ENCODE measurements around the gene ASPDH.

ASPDH gene

DNA sequence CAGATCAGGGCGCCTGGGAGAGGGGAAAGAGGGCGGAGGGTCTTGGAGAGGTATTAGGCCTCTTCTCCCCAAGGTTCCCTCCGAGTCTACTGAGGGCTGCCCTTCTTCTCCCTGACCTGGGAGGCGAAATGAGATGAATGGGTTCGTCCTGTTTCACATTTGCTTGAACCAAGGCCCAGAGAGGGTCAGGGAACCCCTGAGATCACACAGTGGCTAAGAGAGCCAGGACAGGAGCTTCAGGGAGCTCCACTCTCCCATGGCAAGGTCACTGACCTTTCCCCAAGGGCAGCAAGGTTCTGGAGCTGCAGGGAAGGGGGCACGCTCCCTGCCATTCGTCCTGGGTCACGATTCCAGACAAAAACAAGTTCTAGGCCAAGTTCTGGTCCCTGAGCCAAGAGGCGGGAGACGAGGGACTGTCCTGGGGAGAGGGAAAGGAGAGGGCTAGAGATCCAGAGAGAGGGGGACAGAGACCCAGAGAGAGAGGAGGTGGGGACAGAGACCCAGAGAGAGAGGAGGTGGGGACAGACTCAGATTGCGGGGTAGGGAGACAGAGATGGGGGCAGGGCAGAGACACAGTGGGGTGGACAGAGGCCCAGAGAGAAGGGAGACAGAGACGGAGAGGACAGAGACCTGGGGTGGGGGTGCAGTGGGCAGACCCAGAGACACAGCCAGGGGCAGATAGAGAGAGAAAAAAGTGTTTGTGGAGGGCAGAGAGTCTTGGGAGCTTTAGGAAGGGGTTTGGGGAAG lies 541 bp downstream of the ASPDH start:
- no peak for DNase-seq

DNA sequence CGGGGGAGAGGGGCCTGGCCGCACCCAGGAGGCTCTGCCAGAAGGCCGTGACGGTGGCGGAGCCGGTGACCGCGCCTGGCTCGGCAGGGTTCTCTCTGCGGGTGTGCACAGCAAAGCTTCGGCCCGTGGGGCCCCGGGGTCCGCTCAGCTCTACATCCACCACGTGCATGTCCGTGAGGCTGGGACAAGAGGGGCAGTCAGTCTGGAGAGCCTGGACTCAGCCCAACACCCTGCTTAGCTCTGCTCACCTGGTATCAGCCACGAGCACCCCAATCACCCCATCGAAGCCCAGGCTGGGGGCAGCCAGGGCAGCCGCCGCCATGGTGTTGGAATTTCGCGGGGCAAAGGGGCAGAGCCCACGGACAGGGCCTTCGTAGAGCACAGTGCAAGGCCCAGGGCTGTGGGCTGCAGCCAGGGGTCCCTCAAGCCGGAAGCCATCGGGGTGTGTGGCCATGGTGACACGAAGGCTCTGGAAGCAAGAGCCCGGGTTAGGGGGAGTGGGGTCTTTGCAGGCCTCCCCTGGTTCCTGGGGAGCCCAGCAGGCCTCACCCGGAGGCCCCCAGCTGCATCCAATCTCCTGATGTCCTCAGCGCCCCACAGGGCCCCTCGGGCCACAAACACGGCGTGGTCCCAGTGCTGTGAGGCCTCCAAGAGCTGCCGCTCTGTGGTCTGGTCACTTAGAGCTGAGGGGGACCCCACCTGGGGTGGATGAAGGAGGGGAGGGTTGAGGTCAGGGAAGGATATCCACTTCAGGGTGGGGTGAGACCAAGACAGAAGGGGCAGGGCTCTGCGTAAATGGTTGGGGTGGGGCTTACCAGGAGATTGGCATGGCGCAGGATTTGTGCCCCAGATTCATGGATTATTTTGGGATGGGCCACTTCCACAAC lies 1.4 kb downstream of the ASPDH start:
- DNase-seq, result no peak

DNA sequence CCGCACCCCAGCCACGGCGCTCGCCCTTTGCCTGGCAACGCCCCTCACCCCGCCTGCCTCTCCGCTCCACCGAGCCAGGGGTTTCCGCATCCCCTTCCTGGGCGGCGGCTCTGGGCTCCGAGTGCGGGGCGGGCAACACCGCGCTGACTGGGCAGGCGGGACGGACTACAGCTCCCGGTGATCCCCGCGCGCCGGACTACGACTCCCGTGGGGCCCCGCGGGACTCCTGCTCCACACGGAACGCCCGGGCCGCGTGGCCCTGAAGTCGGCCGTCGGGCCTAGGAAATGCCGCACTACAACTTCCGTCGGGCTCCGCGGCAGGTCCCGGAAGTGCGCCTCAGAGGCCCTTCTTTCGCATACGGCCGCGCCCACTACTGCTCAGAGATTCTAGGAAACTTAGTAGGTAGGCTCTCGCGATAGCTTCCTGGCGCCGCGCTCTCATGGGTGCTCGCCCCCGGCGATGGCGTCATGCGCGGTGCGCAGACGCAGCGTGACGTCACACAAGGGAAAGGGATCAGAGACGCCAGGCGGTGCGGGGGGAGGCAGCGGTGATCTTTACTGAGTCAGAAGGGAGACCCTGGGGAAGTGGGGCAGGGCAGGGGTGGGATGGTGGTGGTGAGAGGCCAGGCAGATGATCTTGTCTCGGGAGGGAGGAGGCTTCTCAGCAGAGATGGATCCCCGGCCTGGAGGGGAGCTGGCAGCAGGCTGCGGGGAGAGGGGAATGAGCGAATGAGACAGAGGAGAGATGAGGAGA lies 2.5 kb downstream of the ASPDH start, which contains the start of gene JOSD2:
Gene JOSD2 (minus strand): TSS at position 123 of the 754 bp plus-strand sequence. CDS start 760 bp downstream, outside the sequence.
- DNase-seq, result peak; percentile 94 to 95

DNA sequence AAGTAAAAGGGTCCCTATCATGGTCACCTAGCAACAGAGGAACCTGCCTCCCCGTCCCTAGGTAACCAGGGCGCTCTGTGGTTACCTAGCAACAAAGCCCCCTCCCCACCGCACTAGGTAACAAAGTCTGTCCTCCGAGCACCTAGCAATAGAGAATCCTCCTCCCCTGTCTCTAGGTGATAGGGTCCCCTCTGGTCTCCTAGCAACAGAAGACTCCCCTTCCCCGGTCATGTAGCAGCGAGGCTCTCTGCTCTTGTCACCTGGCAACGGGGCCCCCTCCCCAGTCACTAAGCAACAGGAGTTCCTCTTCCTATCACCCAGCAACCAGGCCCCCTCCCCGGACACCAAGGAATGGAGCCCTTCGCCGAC lies 3.0 kb downstream of the ASPDH start:
- no peak for DNase-seq

DNA sequence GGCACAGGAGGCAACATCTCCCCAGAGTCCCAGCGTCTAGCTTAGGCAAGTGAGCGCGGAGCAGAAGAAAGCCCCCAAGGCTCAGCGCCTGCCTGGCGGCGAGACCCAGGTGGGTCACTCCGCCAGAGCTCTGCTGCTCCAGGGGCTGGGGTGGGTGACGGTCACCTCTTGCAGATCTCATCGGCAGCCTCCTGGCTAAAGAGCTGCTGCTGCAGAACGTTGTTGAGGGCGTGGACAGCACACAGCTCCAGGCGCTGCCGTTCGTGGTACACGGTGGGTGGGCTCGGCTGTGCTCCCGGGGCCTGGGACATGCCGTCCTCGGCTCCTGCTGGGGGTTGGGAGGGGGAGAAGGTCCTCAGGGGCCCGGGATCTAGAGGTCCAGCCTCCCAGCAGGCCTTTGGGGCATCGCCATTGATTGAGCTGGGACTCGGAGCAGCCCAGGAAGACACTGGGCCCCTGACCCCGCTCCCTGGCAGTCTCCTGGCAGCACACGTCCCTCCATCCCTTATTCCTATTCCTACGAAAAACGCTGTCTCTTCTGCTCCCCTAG lies 3.5 kb downstream of the ASPDH start:
- DNase-seq, result no peak

DNA sequence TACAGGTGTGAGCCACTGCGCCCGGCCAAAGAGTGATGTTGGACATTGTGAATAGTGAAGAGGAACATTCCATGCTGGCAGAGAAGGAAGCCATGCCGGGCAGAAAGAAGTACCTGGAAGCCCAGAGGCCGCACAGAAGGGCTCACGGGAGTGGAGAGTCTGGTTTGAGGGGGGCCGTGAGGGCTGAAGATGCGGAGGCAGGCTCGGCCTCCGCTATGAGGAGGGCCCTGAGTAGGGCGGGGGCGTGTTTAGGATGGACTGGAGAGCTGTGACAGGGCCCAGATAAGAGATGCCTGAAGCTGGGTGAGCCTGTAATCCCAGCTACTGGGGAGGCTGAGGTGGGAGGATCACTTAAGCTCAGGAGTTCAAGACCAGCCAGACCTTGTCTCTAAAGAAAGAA lies 4.3 kb downstream of the ASPDH start:
- DNase-seq, result no peak

DNA sequence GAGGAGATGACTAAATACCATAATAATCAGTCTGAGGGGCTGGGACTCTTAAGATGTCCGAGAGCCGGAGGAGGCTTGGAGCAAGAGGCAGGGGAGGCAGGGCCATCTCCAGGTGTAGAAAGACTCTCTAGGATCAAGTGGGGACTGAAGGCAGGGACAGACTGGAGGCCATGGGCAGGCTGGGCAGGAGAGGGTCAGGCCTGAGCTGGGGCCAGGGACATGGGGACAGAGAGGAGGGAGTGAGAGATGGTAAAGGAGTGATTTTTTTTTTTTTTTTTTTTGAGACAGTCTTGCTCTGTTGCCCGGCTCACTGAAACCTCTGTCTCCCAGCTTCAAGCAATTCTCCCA lies 4.9 kb downstream of the ASPDH start:
- no peak for DNase-seq

DNA sequence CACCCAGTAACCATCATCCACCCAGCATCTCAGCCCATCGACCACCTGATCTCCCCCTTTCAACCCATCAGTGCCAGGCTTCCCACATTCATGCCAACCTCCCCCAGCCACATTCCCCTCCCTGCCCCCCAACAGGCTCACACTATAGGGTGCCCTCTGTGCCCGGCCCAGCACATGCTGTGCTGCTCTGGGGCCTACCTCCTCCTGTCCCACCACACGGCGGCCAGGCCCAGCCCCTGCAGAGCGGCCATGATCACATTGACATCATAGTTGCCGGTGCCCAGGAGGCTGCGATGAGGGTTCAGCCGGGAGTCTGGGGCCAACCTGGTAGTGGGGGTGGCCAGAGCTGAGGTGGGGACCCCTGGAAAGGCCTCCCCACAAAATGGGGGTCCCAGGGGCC lies 6.3 kb downstream of the ASPDH start:
- DNase-seq, result no peak

DNA sequence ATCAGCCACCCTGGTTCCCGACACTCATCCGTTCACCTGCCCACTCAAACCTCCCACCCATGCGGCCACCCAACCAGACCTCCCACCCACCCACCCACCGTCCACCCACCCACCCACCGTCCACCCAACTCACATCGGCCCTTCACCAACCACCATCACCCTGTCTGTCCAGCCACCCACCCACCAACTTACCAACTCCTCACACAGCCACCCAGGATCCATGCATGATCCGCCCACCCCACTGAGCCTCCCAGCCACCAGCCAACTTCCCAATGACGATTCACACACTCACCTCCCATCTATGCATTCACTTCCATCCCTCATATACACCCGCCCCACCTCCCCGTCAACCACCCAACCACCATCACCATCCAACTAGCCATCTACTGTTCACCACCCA lies 7.0 kb downstream of the ASPDH start:
- no peak for DNase-seq

DNA sequence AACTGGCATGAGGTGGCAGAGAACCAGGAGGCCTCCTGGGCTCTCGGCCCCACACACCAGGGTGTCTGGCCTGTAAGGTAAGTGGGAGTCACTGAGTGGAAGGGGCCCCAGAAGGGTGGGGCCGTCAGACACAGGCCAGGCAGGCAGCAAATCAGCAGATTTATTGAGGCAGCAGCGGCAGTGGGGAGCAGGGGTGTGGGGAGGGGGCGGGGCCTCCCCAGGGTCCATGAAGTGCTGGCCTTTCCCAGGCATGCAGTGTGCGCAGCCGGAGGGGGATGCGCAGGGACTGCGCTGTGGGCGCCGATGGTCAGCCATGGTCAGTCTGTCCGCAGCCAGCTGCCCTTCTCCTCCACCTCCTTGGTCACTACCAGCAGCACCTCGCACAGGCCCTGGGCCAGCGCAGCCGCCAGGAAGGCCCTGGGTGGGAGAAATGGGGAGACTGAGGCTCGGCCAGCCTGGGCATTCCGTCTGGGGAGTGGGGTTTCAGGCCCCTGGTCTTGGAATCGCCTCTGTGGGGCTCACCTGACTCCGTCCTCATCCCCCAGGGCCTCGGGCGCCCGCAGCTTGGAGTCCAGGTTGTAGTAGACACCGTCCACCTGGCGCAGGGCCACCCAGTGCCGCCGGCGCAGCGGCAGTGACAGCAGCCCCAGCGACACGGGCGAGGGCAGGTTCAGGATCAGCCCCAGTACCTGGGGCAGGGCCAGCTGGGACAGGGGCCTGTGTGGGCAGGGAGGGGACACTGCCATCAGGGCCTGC lies 7.7 kb downstream of the ASPDH start:
- no peak for DNase-seq

DNA sequence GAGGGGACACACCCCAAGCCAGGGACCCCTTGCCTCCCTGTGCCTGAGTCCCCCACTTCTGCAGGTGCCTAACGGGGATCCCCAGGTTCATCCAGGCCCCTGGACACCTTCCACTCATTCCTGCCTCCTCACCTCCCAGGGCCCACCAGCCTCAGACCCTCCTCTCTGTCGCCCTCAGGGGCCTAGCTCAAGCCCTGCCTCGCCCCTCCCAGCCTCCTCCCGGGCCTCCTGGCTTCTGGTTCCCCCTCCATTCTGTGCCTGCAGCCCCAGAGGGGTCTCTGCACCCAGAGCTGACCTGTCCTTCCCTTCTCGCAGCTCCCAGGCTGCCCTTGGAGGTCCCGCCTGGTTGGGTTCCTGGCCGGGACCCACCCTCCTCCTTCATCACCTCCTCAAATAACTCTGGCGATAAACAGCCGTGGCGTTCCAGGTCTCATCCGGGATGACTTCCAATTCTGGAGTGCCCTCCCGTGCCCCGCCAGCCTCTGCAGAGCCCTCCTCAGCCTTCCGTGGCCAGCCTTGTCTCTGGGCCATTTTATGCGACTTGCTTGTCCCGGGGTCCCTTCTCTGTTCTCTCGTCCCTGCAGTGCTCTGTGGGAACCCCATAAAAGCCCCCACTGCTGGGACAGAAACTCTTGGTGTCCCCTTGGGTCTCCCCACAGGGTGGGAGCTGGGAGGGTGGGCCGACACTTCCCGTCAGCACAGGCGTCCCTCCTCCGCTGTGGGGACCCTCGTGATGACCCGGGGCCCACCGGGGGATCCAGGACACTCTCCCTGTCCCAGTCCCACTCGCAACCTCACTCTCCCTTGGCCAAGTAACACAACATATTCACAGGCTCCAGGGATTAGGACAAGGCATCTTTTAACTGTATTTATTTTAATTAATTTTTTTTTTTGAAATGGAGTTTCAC lies 11.9 kb downstream of the ASPDH start:
- no peak for DNase-seq

DNA sequence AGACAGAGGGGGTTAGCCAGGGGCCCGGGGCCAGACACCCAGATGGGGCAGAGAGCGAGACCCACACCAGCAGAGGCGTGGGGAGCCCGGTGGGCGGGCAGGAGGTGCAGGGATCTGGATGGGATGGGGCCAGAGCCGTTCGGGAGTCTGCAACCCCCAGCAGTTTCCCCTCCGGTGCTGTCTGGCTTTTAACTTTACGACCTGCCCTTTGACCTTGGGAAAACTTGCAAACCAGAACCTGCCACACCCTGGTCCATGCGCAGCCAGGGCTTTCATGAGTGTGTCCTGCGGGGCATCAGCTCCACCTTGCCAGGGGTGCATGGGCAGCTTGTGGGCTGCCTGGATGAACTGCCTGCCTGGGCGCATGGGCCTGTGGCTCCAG lies 12.5 kb downstream of the ASPDH start:
- DNase-seq, result no peak

DNA sequence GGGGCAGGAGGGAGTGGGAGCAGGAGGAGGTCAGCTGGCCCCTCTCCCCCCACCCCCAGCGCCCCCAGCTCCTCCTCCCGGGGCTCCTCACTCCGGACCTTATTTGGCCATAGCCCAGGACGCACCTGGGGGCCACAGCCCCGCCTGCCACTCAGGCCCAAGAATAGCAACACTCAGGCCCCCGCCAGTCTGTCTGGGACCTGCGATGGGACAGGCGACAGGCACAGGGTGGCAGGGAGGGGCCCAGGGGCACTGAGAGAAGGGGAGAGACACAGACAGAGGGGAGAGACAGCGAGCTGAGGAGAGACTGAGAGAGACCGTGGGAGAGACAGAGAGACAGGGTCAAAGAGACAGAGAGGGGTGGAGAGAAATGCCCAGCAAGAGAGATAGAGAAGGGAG lies 13.0 kb downstream of the ASPDH start:
- DNase-seq, result no peak

DNA sequence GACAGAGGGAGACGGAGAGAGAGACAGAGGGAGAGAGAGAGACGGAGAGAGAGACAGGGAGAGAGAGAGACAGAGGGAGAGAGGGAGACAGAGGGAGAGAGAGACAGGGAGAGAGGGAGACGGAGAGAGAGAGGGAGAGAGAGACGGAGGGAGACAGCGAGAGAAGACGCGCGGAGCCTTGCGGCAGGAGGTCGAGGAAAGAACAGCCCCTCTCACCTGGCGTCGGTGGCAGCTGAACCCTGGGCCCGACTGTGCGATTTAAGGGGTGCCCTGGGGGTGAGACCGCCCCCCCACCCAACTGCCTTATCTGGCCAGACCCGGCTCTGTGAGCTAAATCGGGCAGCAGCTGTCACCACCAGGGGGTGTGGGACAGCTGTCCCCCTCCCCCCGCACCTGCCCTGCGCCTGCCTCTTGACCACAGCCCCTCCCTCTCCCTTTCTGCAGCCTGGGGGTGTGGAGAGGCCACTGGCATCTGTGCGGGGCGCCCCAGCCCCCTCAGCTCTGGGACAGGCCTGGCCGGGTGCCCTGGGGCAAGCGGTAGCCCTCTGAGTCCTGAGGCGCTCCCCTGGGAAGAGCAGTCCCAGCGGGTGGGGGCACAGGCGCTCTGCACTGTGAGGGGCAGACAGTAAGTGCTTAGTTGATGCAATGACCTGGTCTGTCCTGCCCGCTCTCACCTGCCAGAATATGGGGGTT lies 13.5 kb downstream of the ASPDH start:
- no peak for DNase-seq

DNA sequence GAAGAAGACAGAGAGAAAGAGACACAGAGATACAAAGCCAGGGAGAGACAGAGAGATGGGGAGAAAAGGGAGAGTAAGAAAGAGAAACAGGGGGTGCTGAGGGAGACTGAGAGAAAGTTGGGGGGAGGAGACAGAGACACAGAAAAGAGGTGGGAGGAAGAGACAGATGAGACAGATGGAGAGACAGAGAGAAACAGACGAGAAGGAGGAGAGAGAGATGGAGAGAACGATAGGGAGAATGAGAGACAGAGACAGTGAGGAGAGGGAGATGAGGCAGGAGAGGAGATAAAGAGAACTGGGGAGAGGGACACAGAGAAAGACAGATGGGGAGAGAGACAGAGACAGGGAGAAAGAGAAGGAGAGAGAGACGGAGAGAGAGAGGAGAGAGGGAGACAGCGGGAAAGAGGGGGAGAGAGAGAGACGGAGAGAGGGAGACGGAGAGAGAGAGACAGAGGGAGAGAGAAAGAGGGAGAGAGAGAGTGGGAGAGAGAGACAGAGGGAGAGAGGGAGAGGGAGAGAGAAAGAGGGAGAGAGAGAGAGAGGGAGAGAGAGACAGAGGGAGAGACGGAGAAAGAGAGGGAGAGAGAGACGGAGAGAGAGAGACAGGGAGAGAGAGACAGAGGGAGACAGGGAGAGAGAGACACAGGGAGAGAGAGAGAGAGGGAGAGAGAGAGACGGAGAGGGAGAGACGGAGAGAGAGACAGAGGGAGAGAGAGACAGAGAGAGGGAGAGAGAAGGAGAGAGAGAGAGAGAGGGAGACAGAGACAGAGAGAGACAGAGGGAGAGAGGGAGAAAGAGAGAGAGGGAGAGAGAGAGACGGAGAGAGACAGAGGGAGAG lies 15.3 kb downstream of the ASPDH start:
- DNase-seq, result no peak

DNA sequence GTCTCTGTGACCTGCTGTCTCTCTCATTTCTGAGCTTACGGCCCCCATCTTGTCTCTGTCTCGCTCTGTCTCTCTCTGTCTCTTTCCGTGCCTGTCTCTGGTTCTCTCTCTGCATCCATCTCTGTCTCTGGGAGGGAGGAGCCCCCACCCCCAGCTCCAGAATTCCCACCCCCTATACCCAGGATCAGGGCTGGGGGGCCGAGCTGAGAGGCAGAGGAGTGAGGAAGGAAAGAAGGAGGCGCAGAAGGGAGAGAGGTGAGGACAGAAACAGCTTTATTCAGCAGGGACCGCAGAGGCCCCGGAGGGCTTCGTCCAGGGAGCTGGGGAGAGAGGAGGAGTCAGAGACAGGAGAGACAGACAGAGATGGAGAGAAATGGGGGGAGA lies 16.7 kb downstream of the ASPDH start:
- DNase-seq, result no peak

DNA sequence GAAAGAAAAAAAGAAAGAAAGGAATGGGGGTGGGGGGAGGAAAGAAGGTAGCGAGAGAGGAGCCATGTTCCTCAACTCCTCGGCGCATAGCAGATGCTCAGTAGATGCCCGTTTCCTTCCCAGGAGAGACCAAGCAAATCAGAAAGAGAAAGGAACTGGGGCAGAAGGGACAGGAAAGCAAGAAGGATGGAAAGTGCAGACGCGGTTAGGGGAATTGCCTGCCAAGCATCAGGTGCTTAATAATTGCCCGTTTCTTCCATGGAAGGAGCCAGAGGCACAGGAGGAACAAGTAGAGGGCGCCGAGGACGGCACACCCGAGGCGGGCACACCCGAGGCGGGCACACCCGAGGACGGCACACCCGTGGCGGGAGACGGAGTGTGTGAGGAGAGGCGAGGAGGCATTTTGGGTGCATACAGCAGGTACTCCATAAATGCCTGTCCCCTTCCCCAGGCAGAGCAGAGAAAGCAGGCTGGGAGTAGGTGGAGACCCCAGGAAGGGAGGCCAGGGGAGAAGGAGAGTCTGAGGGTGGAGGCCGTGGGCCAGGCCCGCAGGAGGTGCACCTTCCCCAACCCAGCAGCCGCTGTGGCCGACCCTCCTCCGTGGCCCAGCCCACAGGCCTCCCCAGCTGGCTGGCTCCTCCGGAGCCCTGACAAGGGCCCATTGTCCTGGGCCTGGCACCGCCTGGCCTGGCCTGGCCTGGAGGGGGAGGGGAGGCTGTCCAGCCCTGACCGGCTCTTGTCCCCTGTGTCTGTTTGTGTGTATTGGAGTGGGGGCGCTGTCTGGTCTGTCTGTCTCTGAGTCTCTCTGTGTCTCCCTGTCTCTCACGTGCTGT lies 17.3 kb downstream of the ASPDH start:
- DNase-seq, result no peak

DNA sequence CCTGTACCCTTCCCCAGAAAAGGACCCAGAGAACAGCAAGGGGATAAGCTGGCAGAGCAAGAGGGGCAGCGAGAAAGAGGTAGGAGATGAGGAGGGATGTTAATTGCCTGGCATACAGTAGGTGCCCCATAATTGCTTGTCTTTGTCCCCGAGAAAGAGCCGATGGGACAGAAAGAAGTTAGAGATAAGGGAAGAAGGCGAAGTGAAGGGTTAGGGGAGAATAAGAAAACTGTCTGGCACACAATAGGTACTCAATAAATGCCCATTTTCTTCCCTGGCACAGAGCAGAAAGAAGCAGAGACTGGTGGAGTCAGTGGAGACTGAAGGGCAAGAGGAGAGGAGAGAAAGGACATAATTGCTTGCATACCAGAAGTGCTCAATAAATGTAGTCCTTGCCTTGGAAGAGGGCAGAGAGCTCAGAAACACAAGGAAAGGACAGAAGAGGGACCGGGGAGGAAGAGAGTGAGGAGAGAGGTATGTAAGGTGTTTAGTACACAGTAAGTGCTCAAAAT lies 18.6 kb downstream of the ASPDH start:
- no peak for DNase-seq

Measured in activated CD4-positive, alpha-beta T cell treated with anti-CD3 and anti-CD28 coated beads, Interleukin-2, amount 50 U/mL, for 48 hours (primary cell).